IMR-90 (cell line): ENCODE measurements around the gene C10orf120. TPM values are rescaled to one million over a fixed set of nuclear protein-coding genes. Genes with fewer than 3 reads are reported as not detected.
A peak's percentile ranks its signal among the peaks of the same experiment; 100 is the strongest.

Experiments
- ATAC-seq: fragments of 200-7000 bp; cut with Tn5 transposase; 2 replicates; pipeline ENCODE4 v1.9.1; 2020; ENCODE audit warnings: low read depth, mild to moderate bottlenecking, moderate library complexity
- BruUV-seq: library from RNA; stranded (reverse); fragments of 400-500 nt; replicated peaks from 2 replicates; lab custom pipeline; 2021; lab: Mats Ljungman, UMichigan
- CTCF ChIA-PET: fragments of 300-600 bp; formaldehyde crosslinking; extraction: SDS; loops from one replicate; lab custom pipeline; 2021; ENCODE audit warnings: antibody characterized with exemption; lab: Yijun Ruan, JAX
- POLR2A ChIA-PET: fragments of 300-600 bp; sonication (Branson Sonifier 250); formaldehyde crosslinking; loops from one replicate; lab custom pipeline; 2022; ENCODE audit warnings: antibody characterized with exemption; ENCODE audit not compliant: unreplicated experiment; lab: Charles Lee
- DNase-seq: peaks from one replicate; pipeline ENCODE4 v3.0.0; 2013
- H2AFZ ChIP-seq: replicated peaks from 2 replicates; pipeline ENCODE3; 2013; ENCODE audit warnings: low read length, mild to moderate bottlenecking; ENCODE audit not compliant: poor library complexity
- H2AK5ac ChIP-seq: 2 replicates; pipeline ENCODE4 v1.6.1; 2013; ENCODE audit warnings: low read depth, low read length, inconsistent platforms
- H2AK9ac ChIP-seq: replicated peaks from 2 replicates; pipeline ENCODE3; 2013; ENCODE audit warnings: mild to moderate bottlenecking, low read depth, low read length, moderate library complexity; ENCODE audit not compliant: poor library complexity
- H2BK120ac ChIP-seq: 2 replicates; pipeline ENCODE4 v1.6.1; 2013; ENCODE audit warnings: low read depth, low read length, inconsistent platforms
- H2BK15ac ChIP-seq: 3 replicates; pipeline ENCODE4 v1.6.1; 2013; ENCODE audit warnings: low read depth, low read length, inconsistent platforms
- H2BK20ac ChIP-seq: 2 replicates; pipeline ENCODE4 v1.6.1; 2013; ENCODE audit warnings: low read depth, mild to moderate bottlenecking, inconsistent platforms, low read length, moderate library complexity
- H2BK5ac ChIP-seq: 2 replicates; pipeline ENCODE4 v1.6.1; 2013; ENCODE audit warnings: mild to moderate bottlenecking, low read depth, low read length, inconsistent platforms; ENCODE audit not compliant: poor library complexity, severe bottlenecking
- H3K14ac ChIP-seq: replicated peaks from 2 replicates; pipeline ENCODE4 v1.6.1; 2013; ENCODE audit warnings: low read depth, low read length, inconsistent platforms
- H3K18ac ChIP-seq: 2 replicates; pipeline ENCODE4 v1.6.1; 2013; ENCODE audit warnings: low read depth, low read length, control low read depth
- H3K23ac ChIP-seq: 2 replicates; pipeline ENCODE4 v1.6.1; 2013; ENCODE audit warnings: low read depth, low read length, inconsistent platforms
- H3K27ac ChIP-seq: 2 replicates; pipeline ENCODE4 v1.5.1; 2013; ENCODE audit warnings: mild to moderate bottlenecking, control low read depth, low read length; ENCODE audit not compliant: insufficient read depth
- H3K27me3 ChIP-seq: 2 replicates; pipeline ENCODE4 v1.6.1; 2013; ENCODE audit warnings: low read length; ENCODE audit not compliant: control insufficient read depth, insufficient read depth
- H3K36me3 ChIP-seq: 2 replicates; pipeline ENCODE4 v1.6.1; 2013; ENCODE audit warnings: low read length, mixed read lengths; ENCODE audit not compliant: control insufficient read depth, insufficient read depth
- H3K4ac ChIP-seq: 2 replicates; pipeline ENCODE4 v1.6.1; 2013; ENCODE audit warnings: low read depth, low read length, inconsistent platforms
- H3K4me1 ChIP-seq: 2 replicates; pipeline ENCODE4 v1.6.1; 2013; ENCODE audit warnings: low read length, mixed read lengths; ENCODE audit not compliant: control insufficient read depth, insufficient read depth
- H3K4me2 ChIP-seq: 2 replicates; pipeline ENCODE4 v1.6.1; 2013; ENCODE audit warnings: low read depth, mild to moderate bottlenecking, control low read depth, low read length, moderate library complexity
- H3K4me3 ChIP-seq: 2 replicates; pipeline ENCODE4 v1.5.1; 2013; ENCODE audit warnings: low read depth, mild to moderate bottlenecking, control low read depth, low read length, moderate library complexity; ENCODE audit not compliant: insufficient read depth
- H3K56ac ChIP-seq: 2 replicates; pipeline ENCODE4 v1.6.1; 2013; ENCODE audit warnings: low read length, inconsistent platforms; ENCODE audit not compliant: insufficient read depth; ENCODE audit errors: extremely low read depth
- H3K79me1 ChIP-seq, 2 experiments: 2 replicates each; pipeline ENCODE4 v1.6.1; 2013; ENCODE audit warnings: low read length in 2 of 2, inconsistent platforms in 1 of 2, low read depth in 1 of 2
- H3K9ac ChIP-seq: 2 replicates; pipeline ENCODE4 v1.6.1; 2013; ENCODE audit warnings: low read depth, low read length, control low read depth
- H3K9me1 ChIP-seq: 2 replicates; pipeline ENCODE4 v1.6.1; 2013; ENCODE audit warnings: low read length, inconsistent platforms; ENCODE audit not compliant: insufficient read depth
- H3K9me3 ChIP-seq: 2 replicates; pipeline ENCODE4 v1.6.1; 2013; ENCODE audit warnings: low read length; ENCODE audit not compliant: control insufficient read depth, insufficient read depth
- H4K20me1 ChIP-seq: 2 replicates; pipeline ENCODE4 v1.6.1; 2013; ENCODE audit warnings: low read length, inconsistent platforms; ENCODE audit not compliant: insufficient read depth
- H4K5ac ChIP-seq: 2 replicates; pipeline ENCODE4 v1.6.1; 2013; ENCODE audit warnings: mild to moderate bottlenecking, low read depth, low read length, control low read depth
- H4K8ac ChIP-seq, 2 experiments: 2 replicates each; pipeline ENCODE4 v1.6.1; 2013; ENCODE audit warnings: low read depth in 2 of 2, low read length in 2 of 2, control low read depth in 1 of 2, inconsistent platforms in 1 of 2
- H4K91ac ChIP-seq: 2 replicates; pipeline ENCODE4 v1.6.1; 2013; ENCODE audit warnings: low read depth, low read length, inconsistent platforms; ENCODE audit not compliant: insufficient read depth
- MAFK ChIP-seq: IDR thresholded peaks from 2 replicates; pipeline ENCODE4 v1.6.1; 2012; ENCODE audit warnings: low read depth, low read length, improper control_type of control experiment
- RAD21 ChIP-seq: IDR thresholded peaks from 2 replicates; pipeline ENCODE4 v1.6.1; 2012; ENCODE audit warnings: low read length, improper control_type of control experiment
- SMC3 ChIP-seq: fragments of 150-350 bp; IDR thresholded peaks from 2 replicates; pipeline ENCODE4 v1.6.1; 2016; ENCODE audit warnings: low read depth, mild to moderate bottlenecking, antibody characterized with exemption, low read length, moderate library complexity
- WGBS, 2 experiments: methylation state at CpG; one replicate each; pipeline versions ENCODE4 v1.1.5 to v1.1.7; 2013; ENCODE audit warnings: missing lambda C conversion rate in 2 of 2; ENCODE audit not compliant: insufficient read length in 1 of 2; ENCODE audit errors: extremely low coverage in 2 of 2; 5-methylcytosine and 5-hydroxymethylcytosine counted together
- dilution Hi-C: fragments of 300-500 bp; cut with HindIII; formaldehyde crosslinking; loops from one replicate; pipeline ENCODE4 v1.14.3; 2018; ENCODE audit warnings: low sequenced_read_pairs; ENCODE audit not compliant: unreplicated experiment
- in situ Hi-C: fragments of 300-500 bp; cut with MboI; formaldehyde crosslinking; loops from 3 replicates; pipeline ENCODE4 v1.14.3; 2019; ENCODE audit warnings: low sequenced_read_pairs, inconsistent platforms, mixed read lengths
- intact Hi-C: fragments of 100-400 bp; cut with micrococcal nuclease; formaldehyde crosslinking; loops from 2 replicates; pipeline ENCODE4 v1.10.0; 2022
- polyA plus RNA-seq, 3 experiments: library from polyadenylated mRNA; depleted of rRNA; stranded (reverse); fragments of >200 nt; gene quantifications; 2 replicates each; pipeline ENCODE4 v1.2.3, GENCODE V29; 2012; ENCODE audit warnings: low replicate concordance in 1 of 3
- total RNA-seq: library from RNA; depleted of rRNA; stranded (reverse); fragments of >200 nt; gene quantifications from 2 replicates; pipeline ENCODE4 v1.2.3, GENCODE V29; 2012; rRNA removed
- TF ChIP-seq, protein P1 (sequence below): conservative IDR thresholded peaks from 2 replicates; pipeline ENCODE4 v1.5.1; 2012; ENCODE audit warnings: mild to moderate bottlenecking, low read depth, low read length, improper control_type of control experiment

The C10orf120 gene
- total and polyA plus RNA-seq, 2 of the 4 experiments (the other 2 are of a cell fraction) = not detected

DNA sequence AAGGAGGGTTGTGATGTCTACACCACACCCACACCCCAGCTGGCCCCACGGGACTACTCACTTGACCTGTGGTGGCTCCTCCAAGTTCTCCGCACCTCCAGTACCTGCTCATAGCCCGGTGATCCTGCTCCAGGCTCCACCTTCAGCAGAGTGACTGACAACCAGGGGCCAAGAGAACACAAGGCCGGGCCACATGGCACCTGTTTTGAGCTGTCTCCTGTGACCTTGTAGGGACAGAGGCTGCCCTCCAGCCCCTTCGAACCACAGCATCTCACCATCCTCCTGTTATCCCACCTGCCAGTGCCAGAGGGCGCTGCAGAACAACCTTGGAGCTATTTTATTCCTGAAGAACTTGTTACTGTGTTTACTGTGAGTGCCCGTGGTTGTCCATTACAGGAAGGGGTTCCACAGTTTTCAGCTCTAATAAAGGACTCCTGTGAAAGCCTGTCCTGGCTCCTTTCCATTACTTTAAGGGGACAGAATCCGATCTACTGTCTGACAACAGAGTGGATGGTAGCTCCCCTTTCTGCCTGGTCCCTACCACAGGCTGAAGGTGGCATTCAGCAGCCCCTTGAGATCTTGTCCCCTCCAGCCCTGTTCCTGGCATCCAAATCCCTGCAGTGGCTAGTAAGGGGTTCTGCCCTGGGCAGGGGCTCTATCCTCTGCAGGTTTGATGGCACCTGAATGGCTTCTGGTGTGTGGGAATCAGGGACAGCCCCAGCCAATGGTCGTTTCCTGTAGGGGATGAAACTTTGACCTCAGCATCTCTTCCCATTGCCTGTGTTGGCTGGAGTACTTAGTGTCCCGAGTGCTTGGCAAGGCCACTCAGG, 50.8 kb downstream of the C10orf120 start:
- Histone ChIP-seq H3K18ac (no peak overlapping the region), H3K4me1 (no peaks in the 10 kb centered on the region), H3K27ac (no peak overlapping the region), H4K20me1 (no peaks in the 10 kb centered on the region), H3K14ac (no peak overlapping the region), H3K36me3 (no peaks in the 10 kb centered on the region), H4K91ac (no peak overlapping the region), H3K4ac (no peak overlapping the region), H2AFZ (no peak overlapping the region), H3K56ac (no peak overlapping the region), H3K9ac (no peak overlapping the region), H4K8ac (no peak overlapping the region), H3K9me1 (no peaks in the 10 kb centered on the region), H3K23ac (no peak overlapping the region), H2BK20ac (no peak overlapping the region), H3K27me3 (no peaks in the 10 kb centered on the region), H2AK9ac (no peak overlapping the region), H3K4me2 (no peak overlapping the region), H2BK120ac (no peak overlapping the region), H3K79me1 (no peaks in the 10 kb centered on the region), H2AK5ac (no peak overlapping the region), H2BK5ac (no peak overlapping the region), H4K5ac (no peak overlapping the region), H3K9me3 (no peaks in the 10 kb centered on the region), H2BK15ac (no peak overlapping the region), H3K4me3 (no peak overlapping the region)
- dilution Hi-C loops = no loop called here
- in situ Hi-C loops = no loop called here
- no peak for TF ChIP-seq MAFK
- TF ChIP-seq SMC3 = peak; percentile 67
- TF ChIP-seq RAD21 = peak; percentile 68
- TF ChIP-seq, protein P1, sequence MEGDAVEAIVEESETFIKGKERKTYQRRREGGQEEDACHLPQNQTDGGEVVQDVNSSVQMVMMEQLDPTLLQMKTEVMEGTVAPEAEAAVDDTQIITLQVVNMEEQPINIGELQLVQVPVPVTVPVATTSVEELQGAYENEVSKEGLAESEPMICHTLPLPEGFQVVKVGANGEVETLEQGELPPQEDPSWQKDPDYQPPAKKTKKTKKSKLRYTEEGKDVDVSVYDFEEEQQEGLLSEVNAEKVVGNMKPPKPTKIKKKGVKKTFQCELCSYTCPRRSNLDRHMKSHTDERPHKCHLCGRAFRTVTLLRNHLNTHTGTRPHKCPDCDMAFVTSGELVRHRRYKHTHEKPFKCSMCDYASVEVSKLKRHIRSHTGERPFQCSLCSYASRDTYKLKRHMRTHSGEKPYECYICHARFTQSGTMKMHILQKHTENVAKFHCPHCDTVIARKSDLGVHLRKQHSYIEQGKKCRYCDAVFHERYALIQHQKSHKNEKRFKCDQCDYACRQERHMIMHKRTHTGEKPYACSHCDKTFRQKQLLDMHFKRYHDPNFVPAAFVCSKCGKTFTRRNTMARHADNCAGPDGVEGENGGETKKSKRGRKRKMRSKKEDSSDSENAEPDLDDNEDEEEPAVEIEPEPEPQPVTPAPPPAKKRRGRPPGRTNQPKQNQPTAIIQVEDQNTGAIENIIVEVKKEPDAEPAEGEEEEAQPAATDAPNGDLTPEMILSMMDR = peak; percentile 69
- POLR2A ChIA-PET = no interaction called here
- DNase-seq (peak; percentile 31), ATAC-seq (peak; percentile 86)
- no TSS peak for BruUV-seq
- 0% methylated on average over 1 of the region's 10 CpGs; no CpG with 5 or more reads in 1 of the 2 experiments for WGBS, 2 experiments
- CTCF ChIA-PET = interaction anchor here (1.1 kb wide), 1 partner anchor 26 kb away, joined by 3 read pairs; no protein-coding TSS in a partner anchor
- intact Hi-C loops = loop anchor here (2.0 to 10.0 kb wide), 2 partner anchors 54 to 336 kb away; partner anchors contain the start of gene PSTK

Other genes starting within 250 kb of the C10orf120 start
- not detected in 2 replicates for gene ARMS2, start 245.2 kb downstream of the C10orf120 start, total RNA-seq
- not detected in 2 replicates for gene ARMS2, start 245.2 kb downstream of the C10orf120 start, polyA plus RNA-seq (2012; rRNA removed)
- gene HTRA1, start 238.3 kb downstream of the C10orf120 start, total RNA-seq = 23.1 and 28.5 TPM in 2 replicates
- 94.9 and 108 TPM in 2 replicates for gene HTRA1, start 238.3 kb downstream of the C10orf120 start, polyA plus RNA-seq (2012; rRNA removed)
- gene DMBT1, start 139.1 kb downstream of the C10orf120 start, total RNA-seq = under 0.01 TPM in 1 of 2 replicates, not detected in the other
- not detected in 2 replicates for gene DMBT1, start 139.1 kb downstream of the C10orf120 start, polyA plus RNA-seq (2012; rRNA removed)
- 0.36 and 0.56 TPM in 2 replicates for gene CUZD1, start 146.0 kb upstream of the C10orf120 start, total RNA-seq
- 0.56 and 0.67 TPM in 2 replicates for gene CUZD1, start 146.0 kb upstream of the C10orf120 start, polyA plus RNA-seq (2012; rRNA removed)
- gene FAM24B, start 179.7 kb upstream of the C10orf120 start, total RNA-seq = 1.6 and 2.2 TPM in 2 replicates
- 3.4 and 4.3 TPM in 2 replicates for gene FAM24B, start 179.7 kb upstream of the C10orf120 start, polyA plus RNA-seq (2012; rRNA removed)
- gene FAM24A, start 210.8 kb upstream of the C10orf120 start, total RNA-seq = not detected in 2 replicates
- not detected in 2 replicates for gene FAM24A, start 210.8 kb upstream of the C10orf120 start, polyA plus RNA-seq (2012; rRNA removed)